Subcutaneous adipose tissue (tissue), 4 donors: ENCODE measurements around the gene EDDM13. TPM values are rescaled to one million over a fixed set of nuclear protein-coding genes. Genes with fewer than 3 reads are reported as not detected.

ENCODE experiments used
- total RNA-seq, 4 donors: library from RNA; depleted of rRNA; stranded (reverse); fragments of >200 nt; gene quantifications; one replicate each; pipeline ENCODE4 v1.1.0, GENCODE V29; 2016
- TF ChIP-seq, protein P1 (sequence below): fragments of 450-650 bp; IDR thresholded peaks from one replicate; pipeline ENCODE4 v1.5.1; 2016; ENCODE audit warnings: low read depth, mild to moderate bottlenecking, control low read depth, antibody characterized with exemption, moderate library complexity

The EDDM13 gene, protein sequence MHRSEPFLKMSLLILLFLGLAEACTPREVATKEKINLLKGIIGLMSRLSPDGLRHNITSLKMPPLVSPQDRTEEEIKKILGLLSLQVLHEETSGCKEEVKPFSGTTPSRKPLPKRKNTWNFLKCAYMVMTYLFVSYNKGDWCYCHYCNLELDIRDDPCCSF
- 1 to 10 TPM in 1 of 4 donors, not detected in 3; 2.3 TPM for total RNA-seq

GRCh38 chr19:56272161-56272798, at the start of gene EDDM13:
TSS of gene EDDM13 (plus strand) at chr19:56272748. CDS start at chr19:56272835, 87 bp downstream.
- TF ChIP-seq, protein P1, sequence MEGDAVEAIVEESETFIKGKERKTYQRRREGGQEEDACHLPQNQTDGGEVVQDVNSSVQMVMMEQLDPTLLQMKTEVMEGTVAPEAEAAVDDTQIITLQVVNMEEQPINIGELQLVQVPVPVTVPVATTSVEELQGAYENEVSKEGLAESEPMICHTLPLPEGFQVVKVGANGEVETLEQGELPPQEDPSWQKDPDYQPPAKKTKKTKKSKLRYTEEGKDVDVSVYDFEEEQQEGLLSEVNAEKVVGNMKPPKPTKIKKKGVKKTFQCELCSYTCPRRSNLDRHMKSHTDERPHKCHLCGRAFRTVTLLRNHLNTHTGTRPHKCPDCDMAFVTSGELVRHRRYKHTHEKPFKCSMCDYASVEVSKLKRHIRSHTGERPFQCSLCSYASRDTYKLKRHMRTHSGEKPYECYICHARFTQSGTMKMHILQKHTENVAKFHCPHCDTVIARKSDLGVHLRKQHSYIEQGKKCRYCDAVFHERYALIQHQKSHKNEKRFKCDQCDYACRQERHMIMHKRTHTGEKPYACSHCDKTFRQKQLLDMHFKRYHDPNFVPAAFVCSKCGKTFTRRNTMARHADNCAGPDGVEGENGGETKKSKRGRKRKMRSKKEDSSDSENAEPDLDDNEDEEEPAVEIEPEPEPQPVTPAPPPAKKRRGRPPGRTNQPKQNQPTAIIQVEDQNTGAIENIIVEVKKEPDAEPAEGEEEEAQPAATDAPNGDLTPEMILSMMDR = no peak

DNA sequence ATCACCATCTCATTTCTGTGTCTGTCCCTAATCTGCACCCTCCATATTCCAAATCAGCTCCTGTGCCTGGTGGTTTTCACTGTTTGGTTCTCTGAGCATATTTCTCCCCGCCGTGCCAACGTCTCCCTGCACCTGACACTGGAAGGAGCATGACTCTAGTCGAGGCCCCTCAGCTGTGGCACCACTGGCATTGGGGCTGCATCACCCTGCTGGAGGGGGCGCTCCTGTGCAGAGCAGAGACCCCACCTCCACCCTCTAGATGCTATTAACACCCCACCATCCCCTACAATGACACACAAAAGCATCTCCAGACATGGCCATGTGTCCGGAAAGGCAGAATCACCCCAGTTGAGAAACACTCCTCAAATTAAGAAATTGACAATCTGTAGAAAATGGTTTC, 49.6 kb upstream of the EDDM13 start:
- TF ChIP-seq, protein P1 = no peak

GRCh38 chr19:56223481-56223880, 49.1 kb upstream of the EDDM13 start:
- TF ChIP-seq, protein P1 = no peak

DNA sequence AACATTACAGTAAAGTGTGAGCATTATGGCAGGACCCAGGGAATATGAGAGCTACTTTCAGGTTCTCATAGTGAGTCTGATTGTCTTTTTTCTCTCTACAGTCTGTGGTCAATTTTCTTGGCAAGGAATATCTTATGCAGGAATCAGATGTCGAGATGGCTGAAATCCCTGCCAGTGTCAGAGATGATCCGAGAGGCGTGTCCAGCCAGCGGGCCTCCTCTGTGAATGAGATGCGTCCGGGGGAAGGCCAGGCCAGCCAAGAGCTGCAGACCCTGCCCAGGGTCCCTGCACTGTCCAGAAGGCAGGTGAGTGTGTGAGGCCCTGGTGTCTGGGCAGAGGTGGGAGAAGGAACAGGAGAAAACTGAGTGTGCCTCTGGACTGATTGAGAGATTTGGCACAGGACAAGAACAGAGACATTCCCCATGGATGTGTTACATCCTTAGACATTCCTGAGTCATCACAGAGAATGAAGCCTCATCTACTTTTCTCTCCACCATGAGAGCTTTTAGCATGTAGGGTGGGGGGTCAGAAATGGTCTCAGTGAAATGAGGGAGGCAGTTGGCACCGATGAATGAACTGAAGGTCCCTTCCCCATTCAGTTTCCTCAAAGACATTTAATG, 27.3 kb upstream of the EDDM13 start:
- TF ChIP-seq, protein P1 = no peak

- TF ChIP-seq, protein P1 = no peak
These were observed 19.7 kb upstream of the EDDM13 start for GRCh38 chr19:56252699-56253422.

DNA sequence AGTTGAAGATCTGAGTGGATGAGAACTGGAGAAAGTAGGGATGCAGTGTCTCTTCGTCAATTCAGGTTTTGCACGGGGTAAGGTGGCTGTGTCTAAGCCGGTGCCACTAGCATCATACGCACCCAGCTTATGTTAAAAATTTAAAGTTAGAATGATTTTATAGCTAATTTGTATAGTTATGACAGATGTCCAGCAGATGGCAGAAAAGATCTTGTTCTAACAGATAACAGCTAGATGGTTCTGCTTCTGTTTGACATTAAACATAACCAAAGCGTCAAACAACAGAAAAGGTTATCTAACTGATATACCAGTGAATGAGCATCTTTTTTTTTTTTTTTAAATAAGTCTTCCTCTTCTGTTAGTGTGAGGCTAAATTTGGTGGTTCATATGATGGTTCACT, 18.8 kb upstream of the EDDM13 start:
- TF ChIP-seq, protein P1 = no peak

DNA sequence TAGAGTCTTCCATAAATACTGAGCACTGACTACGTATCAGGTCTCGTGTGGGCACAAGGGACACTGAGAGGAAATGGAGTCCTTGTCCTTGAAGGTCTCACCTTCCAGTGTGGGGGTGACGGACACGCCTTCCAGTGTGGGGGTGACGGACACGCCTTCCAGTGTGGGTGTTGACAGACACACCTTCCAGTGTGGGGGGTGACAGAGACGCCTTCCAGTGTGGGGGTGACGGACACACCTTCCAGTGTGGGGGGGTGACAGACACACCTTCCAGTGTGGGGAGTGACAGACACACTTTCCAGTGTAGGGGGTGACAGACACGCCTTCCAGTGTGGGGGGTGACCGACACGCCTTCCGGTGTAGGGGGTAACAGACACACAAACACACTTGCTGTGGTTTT, 14.3 kb upstream of the EDDM13 start:
- TF ChIP-seq, protein P1 = no peak
